ENCODE data around the gene FAM227B.

FAM227B gene

DNA sequence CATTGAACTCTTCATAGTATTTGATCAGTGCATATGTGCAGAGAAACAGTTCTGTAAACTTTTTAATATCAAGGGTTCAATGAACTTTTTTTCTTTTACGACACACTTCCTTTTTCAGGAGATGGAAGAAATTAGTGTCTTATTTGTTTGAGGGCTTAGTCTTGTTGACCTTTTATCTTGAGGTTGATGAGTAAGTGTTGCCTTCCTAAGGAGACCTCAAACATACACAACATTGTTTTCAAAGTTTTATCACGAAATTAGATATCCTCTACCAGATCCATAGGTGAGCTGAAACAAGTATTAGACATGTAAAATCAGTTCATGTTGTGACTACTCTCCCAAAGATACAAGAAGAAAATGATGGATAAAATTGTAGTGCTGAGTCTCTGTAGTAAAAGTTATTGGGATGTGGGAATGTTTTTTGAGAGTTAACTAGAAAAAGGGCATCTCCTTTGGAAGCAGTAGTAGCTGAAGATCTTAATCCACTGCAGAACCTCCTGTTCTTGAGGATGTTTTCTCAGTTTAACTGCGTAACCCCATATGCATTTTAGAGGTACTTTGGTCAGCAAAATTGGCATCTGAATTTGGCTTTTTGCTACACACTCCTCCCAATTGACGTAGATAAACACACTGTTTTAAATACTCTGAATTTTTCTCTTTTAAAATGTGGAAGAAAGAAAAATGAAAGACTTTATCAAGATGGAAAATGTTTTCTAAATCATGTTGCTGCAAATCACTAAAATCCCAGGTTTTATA, 333.8 kb downstream of the FAM227B start:
- no peak for DNase-seq

GRCh38 chr15:49282366-49282765, 338.3 kb downstream of the FAM227B start:
- DNase-seq, result no peak

- DNase-seq, result no peak
These were observed 340.8 kb downstream of the FAM227B start for GRCh38 chr15:49279521-49280456.

DNA sequence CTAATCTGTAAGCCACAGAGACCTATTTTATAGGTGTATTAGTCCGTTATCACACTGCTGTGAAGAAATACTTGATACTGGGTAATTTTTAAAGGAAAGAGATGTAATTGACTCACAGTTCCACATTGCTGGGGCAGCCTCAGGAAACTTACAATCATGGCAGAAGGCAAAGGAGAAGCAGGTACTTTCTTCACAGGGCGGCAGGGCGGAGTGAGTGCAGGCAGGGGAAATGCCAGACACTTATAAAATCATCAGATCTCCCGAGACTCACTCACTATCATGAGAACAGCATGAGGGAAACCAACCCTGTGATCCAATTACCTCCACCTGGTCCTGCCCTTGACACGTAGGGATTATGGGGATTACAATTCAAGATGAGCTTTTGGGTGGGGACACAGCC, 341.9 kb downstream of the FAM227B start:
- no peak for DNase-seq
